HEK293 (cell line): ENCODE results near the gene UCK1.
A peak's percentile ranks its signal among the peaks of the same experiment; 100 is the strongest.

Experiments
- CTCF ChIA-PET: fragments of 350-600 bp; formaldehyde crosslinking; extraction: SDS; loops from one replicate; lab custom pipeline; 2021; ENCODE audit warnings: antibody characterized with exemption; lab: Yijun Ruan, JAX
- POLR2A ChIA-PET: fragments of 300-600 bp; formaldehyde crosslinking; extraction: SDS; loops from one replicate; lab custom pipeline; 2020; ENCODE audit warnings: antibody characterized with exemption, inconsistent platforms; lab: Yijun Ruan, JAX
- H3K27ac ChIP-seq: fragments of 200-500 bp; sonication (Bioruptor generic); 2 replicates; pipeline ENCODE4 v1.5.1; 2014; ENCODE audit warnings: low read depth, low read length, control low read depth, inconsistent platforms; ENCODE audit errors: extremely low read depth
- H3K36me3 ChIP-seq, 2 experiments: fragments of 200-500 bp in 1 of 2; sonication (Bioruptor generic) in 1 of 2; 1 replicate in 1 of 2; 2 replicates in 1 of 2; pipeline ENCODE4 v1.5.1; 2014 to 2017; ENCODE audit warnings: inconsistent platforms in 2 of 2, low read length in 2 of 2; ENCODE audit not compliant: control insufficient read depth in 2 of 2, insufficient read depth in 1 of 2
- H3K4me1 ChIP-seq: fragments of 200-500 bp; sonication (Bioruptor generic); 2 replicates; pipeline ENCODE4 v1.5.1; 2014; ENCODE audit warnings: mild to moderate bottlenecking, low read length, inconsistent platforms; ENCODE audit not compliant: control insufficient read depth, insufficient read depth
- H3K4me3 ChIP-seq: 2 replicates; pipeline ENCODE4 v1.5.1; 2011; ENCODE audit warnings: low read depth, mild to moderate bottlenecking, control low read depth, low read length, moderate library complexity
- H3K9me3 ChIP-seq: fragments of 200-500 bp; sonication (Bioruptor generic); 2 replicates; pipeline ENCODE4 v1.5.1; 2014; ENCODE audit warnings: low read depth, low read length, inconsistent platforms; ENCODE audit not compliant: control insufficient read depth, insufficient read depth
- IKZF3 ChIP-seq: fragments of 450-650 bp; IDR thresholded peaks from 2 replicates; pipeline ENCODE4 v1.5.0; 2018; ENCODE audit warnings: missing biosample characterization, mild to moderate bottlenecking, missing genetic modification characterization, moderate library complexity
- PRDM6 ChIP-seq: fragments of 450-650 bp; formaldehyde crosslinking; IDR thresholded peaks from 2 replicates; pipeline ENCODE4 v1.5.1; 2017; ENCODE audit warnings: missing biosample characterization, missing genetic modification characterization
- SCRT2 ChIP-seq: fragments of 450-650 bp; formaldehyde crosslinking; IDR thresholded peaks from 2 replicates; pipeline ENCODE4 v1.5.1; 2016; ENCODE audit warnings: missing biosample characterization, missing genetic modification characterization
- ZFP3 ChIP-seq: fragments of 450-650 bp; formaldehyde crosslinking; IDR thresholded peaks from 2 replicates; pipeline ENCODE4 v1.5.1; 2016; ENCODE audit warnings: low read depth, missing biosample characterization, missing genetic modification characterization
- ZNF112 ChIP-seq: fragments of 450-650 bp; formaldehyde crosslinking; IDR thresholded peaks from 2 replicates; pipeline ENCODE4 v1.5.0; 2017; ENCODE audit warnings: missing biosample characterization, missing genetic modification characterization
- ZNF138 ChIP-seq: fragments of 450-650 bp; formaldehyde crosslinking; IDR thresholded peaks from 2 replicates; pipeline ENCODE4 v1.5.1; 2016; ENCODE audit warnings: missing biosample characterization, missing genetic modification characterization, borderline replicate concordance
- ZNF223 ChIP-seq: fragments of 450-650 bp; formaldehyde crosslinking; IDR thresholded peaks from 2 replicates; pipeline ENCODE4 v1.5.1; 2016; ENCODE audit warnings: missing biosample characterization, missing genetic modification characterization
- ZNF23 ChIP-seq: fragments of 450-650 bp; formaldehyde crosslinking; IDR thresholded peaks from 2 replicates; pipeline ENCODE4 v1.5.1; 2016; ENCODE audit warnings: missing biosample characterization, missing genetic modification characterization, borderline replicate concordance
- ZNF670 ChIP-seq: fragments of 450-650 bp; formaldehyde crosslinking; IDR thresholded peaks from 2 replicates; pipeline ENCODE4 v1.5.1; 2016; ENCODE audit warnings: missing biosample characterization, missing genetic modification characterization, low read depth
- ZNF768 ChIP-seq: fragments of 450-650 bp; formaldehyde crosslinking; IDR thresholded peaks from 2 replicates; pipeline ENCODE4 v1.5.1; 2018; ENCODE audit warnings: missing biosample characterization, mild to moderate bottlenecking, missing genetic modification characterization
- TF ChIP-seq, protein P1 (sequence below): fragments of 450-650 bp; formaldehyde crosslinking; IDR thresholded peaks from 2 replicates; pipeline ENCODE4 v1.5.1; 2016; ENCODE audit warnings: missing biosample characterization, missing genetic modification characterization
- TF ChIP-seq, protein P2 (sequence below): fragments of 450-650 bp; formaldehyde crosslinking; IDR thresholded peaks from 2 replicates; pipeline ENCODE4 v1.5.1; 2016; ENCODE audit warnings: missing biosample characterization, missing genetic modification characterization

UCK1 gene

GRCh38 chr9:131557855-131558548 is 26.9 kb upstream of the UCK1 start:
- H3K9me3 ChIP-seq = no peaks in the 10 kb centered on the region
- ChIA-PET CTCF (interaction anchor here (0.7 to 1.5 kb wide), 4 partner anchors 22 to 222 kb away, joined by 3 to 4 read pairs (median 3); no protein-coding TSS in a partner anchor), POLR2A (interaction anchor here (1.5 kb wide), 1 partner anchor 32 kb away, joined by 3 read pairs; no protein-coding TSS in a partner anchor)
- no peaks in the 10 kb centered on the region for H3K4me1 ChIP-seq
- TF ChIP-seq ZNF112 (tag by site-specific recombination) (no peak), PRDM6 (tag by site-specific recombination) (no peak), ZNF223 (tag by site-specific recombination) (no peak), IKZF3 (tag by site-specific recombination) (no peak), ZNF670 (tag by site-specific recombination) (no peak)
- TF ChIP-seq, protein P1, sequence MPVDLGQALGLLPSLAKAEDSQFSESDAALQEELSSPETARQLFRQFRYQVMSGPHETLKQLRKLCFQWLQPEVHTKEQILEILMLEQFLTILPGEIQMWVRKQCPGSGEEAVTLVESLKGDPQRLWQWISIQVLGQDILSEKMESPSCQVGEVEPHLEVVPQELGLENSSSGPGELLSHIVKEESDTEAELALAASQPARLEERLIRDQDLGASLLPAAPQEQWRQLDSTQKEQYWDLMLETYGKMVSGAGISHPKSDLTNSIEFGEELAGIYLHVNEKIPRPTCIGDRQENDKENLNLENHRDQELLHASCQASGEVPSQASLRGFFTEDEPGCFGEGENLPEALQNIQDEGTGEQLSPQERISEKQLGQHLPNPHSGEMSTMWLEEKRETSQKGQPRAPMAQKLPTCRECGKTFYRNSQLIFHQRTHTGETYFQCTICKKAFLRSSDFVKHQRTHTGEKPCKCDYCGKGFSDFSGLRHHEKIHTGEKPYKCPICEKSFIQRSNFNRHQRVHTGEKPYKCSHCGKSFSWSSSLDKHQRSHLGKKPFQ (tag by site-specific recombination) = no peak
- H3K4me3 ChIP-seq = no peak overlapping the region
- H3K36me3 ChIP-seq = no peaks in the 10 kb centered on the region
- no peak overlapping the region for H3K27ac ChIP-seq

- H3K4me3 ChIP-seq = no peak overlapping the region
- TF ChIP-seq ZNF768 (tag by site-specific recombination) (no peak), ZNF23 (tag by site-specific recombination) (no peak), ZNF138 (tag by site-specific recombination) (no peak), SCRT2 (tag by site-specific recombination) (no peak)
- TF ChIP-seq, all 188 proteins: peak for 0
- POLR2A ChIA-PET = no interaction called here
- Histone ChIP-seq H3K36me3 (no peaks in the 10 kb centered on the region), H3K9me3 (no peaks in the 10 kb centered on the region), H3K27ac (no peak overlapping the region), H3K4me1 (no peaks in the 10 kb centered on the region)
- CTCF ChIA-PET = no interaction called here
Measured at GRCh38 chr9:131555841-131556673, 25.0 kb upstream of the UCK1 start.

GRCh38 chr9:131554843-131555351 is 23.8 kb upstream of the UCK1 start:
- Histone ChIP-seq H3K9me3 (no peaks in the 10 kb centered on the region), H3K27ac (no peak overlapping the region), H3K4me3 (no peak overlapping the region), H3K4me1 (no peaks in the 10 kb centered on the region), H3K36me3 (no peaks in the 10 kb centered on the region)
- ChIA-PET POLR2A (no interaction called here), CTCF (no interaction called here)
- TF ChIP-seq, protein P2, sequence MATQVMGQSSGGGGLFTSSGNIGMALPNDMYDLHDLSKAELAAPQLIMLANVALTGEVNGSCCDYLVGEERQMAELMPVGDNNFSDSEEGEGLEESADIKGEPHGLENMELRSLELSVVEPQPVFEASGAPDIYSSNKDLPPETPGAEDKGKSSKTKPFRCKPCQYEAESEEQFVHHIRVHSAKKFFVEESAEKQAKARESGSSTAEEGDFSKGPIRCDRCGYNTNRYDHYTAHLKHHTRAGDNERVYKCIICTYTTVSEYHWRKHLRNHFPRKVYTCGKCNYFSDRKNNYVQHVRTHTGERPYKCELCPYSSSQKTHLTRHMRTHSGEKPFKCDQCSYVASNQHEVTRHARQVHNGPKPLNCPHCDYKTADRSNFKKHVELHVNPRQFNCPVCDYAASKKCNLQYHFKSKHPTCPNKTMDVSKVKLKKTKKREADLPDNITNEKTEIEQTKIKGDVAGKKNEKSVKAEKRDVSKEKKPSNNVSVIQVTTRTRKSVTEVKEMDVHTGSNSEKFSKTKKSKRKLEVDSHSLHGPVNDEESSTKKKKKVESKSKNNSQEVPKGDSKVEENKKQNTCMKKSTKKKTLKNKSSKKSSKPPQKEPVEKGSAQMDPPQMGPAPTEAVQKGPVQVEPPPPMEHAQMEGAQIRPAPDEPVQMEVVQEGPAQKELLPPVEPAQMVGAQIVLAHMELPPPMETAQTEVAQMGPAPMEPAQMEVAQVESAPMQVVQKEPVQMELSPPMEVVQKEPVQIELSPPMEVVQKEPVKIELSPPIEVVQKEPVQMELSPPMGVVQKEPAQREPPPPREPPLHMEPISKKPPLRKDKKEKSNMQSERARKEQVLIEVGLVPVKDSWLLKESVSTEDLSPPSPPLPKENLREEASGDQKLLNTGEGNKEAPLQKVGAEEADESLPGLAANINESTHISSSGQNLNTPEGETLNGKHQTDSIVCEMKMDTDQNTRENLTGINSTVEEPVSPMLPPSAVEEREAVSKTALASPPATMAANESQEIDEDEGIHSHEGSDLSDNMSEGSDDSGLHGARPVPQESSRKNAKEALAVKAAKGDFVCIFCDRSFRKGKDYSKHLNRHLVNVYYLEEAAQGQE (tag by site-specific recombination) = no peak
- TF ChIP-seq ZFP3 (tag by site-specific recombination) = peak; percentile 59; the same call in 1 of the 2 replicates
- TF ChIP-seq, all 188 proteins: peak for 1
